ENCODE measurements around the gene EEF1G. TPM values are rescaled to one million over a fixed set of nuclear protein-coding genes. Genes with fewer than 3 reads are reported as not detected.
"Not testable (repeated sequence)": the region's sequence is repeated elsewhere in the genome, so short reads cannot be mapped to it uniquely, and the experiment has no call there.

EEF1G gene
- total RNA-seq, 2 donors from 2014 or later: 707 to 1,175 TPM

DNA sequence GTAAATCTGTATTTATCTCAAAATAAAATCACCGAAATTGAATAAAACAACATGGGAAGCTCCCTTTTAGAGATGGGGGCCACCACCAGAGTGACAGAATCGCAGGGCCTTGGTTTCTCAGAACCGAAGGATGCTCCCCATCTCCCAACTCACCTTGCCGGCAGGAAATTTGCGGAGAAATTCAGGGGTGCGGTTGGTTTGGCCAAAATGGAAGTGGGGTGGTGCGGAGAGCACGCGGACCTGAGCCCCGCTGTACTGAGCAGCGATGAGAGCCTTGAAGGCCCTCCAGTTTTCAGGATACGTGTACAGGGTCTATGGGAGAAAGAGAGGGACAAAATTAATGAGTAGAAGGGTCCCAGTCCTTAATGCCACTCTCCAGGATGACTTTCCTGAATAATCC lies 1.3 kb downstream of the EEF1G start:
- no peak for DNase-seq (ENCODE audit: low spot score)
- Histone ChIP-seq H3K4me3 (peak overlapping the region; percentile 79 to 85), H3K27me3 (no peaks in the 10 kb centered on the region), H3K27ac (peak overlapping the region; percentile 80 to 84), H3K36me3 (peaks cover 61% of the 10 kb centered on the region), H3K9me3 (no peaks in the 10 kb centered on the region), H3K4me1 (peaks cover 0 to 44% of the 10 kb centered on the region in 2 donors)
- no peak for TF ChIP-seq CTCF (IDR thresholded peaks at IDR 0.05)

GRCh38 chr11:62571493-62571892 lies 2.2 kb downstream of the EEF1G start:
- not testable (repeated sequence) for H3K27ac ChIP-seq; H3K4me3 ChIP-seq; DNase-seq (ENCODE audit: low spot score); H3K27me3 ChIP-seq; H3K9me3 ChIP-seq
- Histone ChIP-seq H3K4me1 (peaks cover 0 to 39% of the 10 kb centered on the region in 2 donors), H3K36me3 (peaks cover 69% of the 10 kb centered on the region)

DNA sequence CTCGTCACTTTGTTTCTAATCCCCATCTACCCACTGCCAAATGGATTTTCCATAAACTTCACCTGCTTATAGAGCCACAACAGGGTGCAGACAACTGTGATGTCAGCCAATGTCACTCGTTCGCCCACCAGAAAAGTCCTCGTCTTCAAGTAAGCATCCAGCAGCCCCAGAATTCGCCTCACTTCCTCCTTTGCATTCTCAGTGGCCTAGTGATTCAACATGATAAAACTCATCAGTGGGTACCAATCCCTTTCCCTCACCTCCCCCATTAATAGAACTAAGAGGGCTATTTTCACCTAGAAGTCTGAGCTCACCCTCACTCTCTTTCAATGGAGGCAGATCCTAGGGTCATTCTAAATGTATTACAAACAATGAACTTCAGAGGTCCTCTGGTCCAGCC lies 2.8 kb downstream of the EEF1G start:
- not testable (repeated sequence) for H3K27ac ChIP-seq; H3K27me3 ChIP-seq; H3K9me3 ChIP-seq; H3K4me3 ChIP-seq; DNase-seq (ENCODE audit: low spot score)
- Histone ChIP-seq H3K36me3 (peaks cover 69% of the 10 kb centered on the region), H3K4me1 (peaks cover 0 to 33% of the 10 kb centered on the region in 2 donors)

GRCh38 chr11:62569611-62570010 lies 4.1 kb downstream of the EEF1G start:
- H3K36me3 ChIP-seq: peaks cover 75% of the 10 kb centered on the region
- DNase-seq (ENCODE audit: low spot score): no peak
- H3K4me1 ChIP-seq: peaks cover 0 to 20% of the 10 kb centered on the region in 2 donors
- no peak overlapping the region for H3K4me3 ChIP-seq
- no peaks in the 10 kb centered on the region for H3K9me3 ChIP-seq
- no peak for TF ChIP-seq CTCF (IDR thresholded peaks at IDR 0.05)
- H3K27me3 ChIP-seq: no peaks in the 10 kb centered on the region
- H3K27ac ChIP-seq: no peak overlapping the region

DNA sequence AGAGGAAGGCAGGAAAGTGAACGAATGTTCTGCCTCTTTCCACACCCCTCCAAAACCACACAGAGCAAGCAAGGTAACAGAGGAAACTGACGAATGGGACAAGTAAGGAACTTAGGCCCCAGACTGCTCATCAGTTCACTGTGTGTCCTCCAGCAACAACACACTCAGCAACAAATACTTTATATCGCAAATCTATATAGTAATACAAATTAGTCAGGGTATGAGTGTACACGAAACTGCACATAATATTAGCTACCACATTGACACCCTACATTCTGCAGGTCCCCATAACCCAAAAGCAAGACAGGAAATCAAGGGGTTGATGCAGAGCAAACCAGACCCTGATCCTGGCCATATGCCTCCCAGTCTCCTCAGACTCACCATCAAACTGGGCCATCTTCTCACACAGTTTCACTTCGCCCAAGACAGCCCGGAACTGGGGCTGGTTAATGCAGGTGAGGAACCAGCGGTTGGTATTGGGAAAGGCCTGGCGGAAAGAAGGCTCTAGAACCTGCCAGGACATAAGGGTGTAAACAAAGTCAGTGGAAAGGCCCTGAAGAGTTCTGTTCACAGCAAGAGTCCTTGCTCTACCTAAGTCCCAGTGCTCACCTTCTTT lies 6.6 kb downstream of the EEF1G start:
- no peak for TF ChIP-seq CTCF (IDR thresholded peaks at IDR 0.05)
- Histone ChIP-seq H3K27ac (no peak overlapping the region), H3K9me3 (no peaks in the 10 kb centered on the region), H3K36me3 (peaks cover 88% of the 10 kb centered on the region), H3K4me3 (no peak overlapping the region), H3K4me1 (peaks cover 0 to 9% of the 10 kb centered on the region in 2 donors), H3K27me3 (no peaks in the 10 kb centered on the region)
- DNase-seq (ENCODE audit: low spot score): no peak

DNA sequence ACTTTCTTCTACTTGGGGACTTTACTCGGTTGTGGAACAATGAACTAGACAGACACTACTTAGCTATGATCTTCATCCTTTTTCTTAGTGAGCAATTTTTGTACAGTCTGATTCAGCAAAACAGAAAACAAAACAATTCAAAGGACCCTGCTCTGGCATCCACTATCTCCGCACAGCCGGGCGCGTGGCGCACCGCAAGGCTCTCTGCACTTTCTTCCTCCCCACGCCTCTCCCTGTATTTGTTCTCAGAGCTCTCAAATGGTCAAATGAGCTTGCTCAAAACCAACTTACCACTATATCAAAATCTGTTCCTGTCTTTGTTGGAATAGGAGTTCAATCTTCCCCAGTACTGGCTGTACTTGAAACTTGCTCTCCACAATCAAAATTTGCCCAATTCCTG lies 7.4 kb downstream of the EEF1G start:
- no peak for DNase-seq (ENCODE audit: low spot score)
- TF ChIP-seq CTCF (IDR thresholded peaks at IDR 0.05): no peak
- Histone ChIP-seq H3K27ac (no peak overlapping the region), H3K4me1 (peaks cover 0 to 9% of the 10 kb centered on the region in 2 donors), H3K36me3 (peaks cover 84% of the 10 kb centered on the region), H3K4me3 (no peak overlapping the region), H3K9me3 (no peaks in the 10 kb centered on the region), H3K27me3 (no peaks in the 10 kb centered on the region)
